CD4-positive, alpha-beta T cell (primary cell): ENCODE results near the gene NPSR1. TPM values are rescaled to one million over a fixed set of nuclear protein-coding genes. Genes with fewer than 3 reads are reported as not detected.

Experiments used
- ATAC-seq: fragments of 200-7000 bp; cut with Tn5 transposase; one replicate; pipeline ENCODE4 v1.10.0; 2022; ENCODE audit warnings: mild to moderate bottlenecking; ENCODE audit not compliant: poor library complexity
- CTCF ChIA-PET: fragments of 350-600 bp; sonication (Branson Sonifier 250); formaldehyde crosslinking; loops from one replicate; lab custom pipeline; 2021; ENCODE audit warnings: antibody characterized with exemption, inconsistent platforms; lab: Charles Lee
- POLR2A ChIA-PET: fragments of 350-600 bp; sonication (Branson Sonifier 250); formaldehyde crosslinking; loops from one replicate; lab custom pipeline; 2021; ENCODE audit warnings: antibody characterized with exemption, inconsistent platforms; lab: Charles Lee
- DNase-seq, 14 experiments: peaks; one replicate each; pipeline ENCODE4 v3.0.0-alpha.2; 2013 to 2020; ENCODE audit warnings: mixed read lengths in 2 of 14
- H3K27ac ChIP-seq, 2 donors: one replicate each; pipeline versions ENCODE4 v1.5.1 to v1.7.0; 2013; ENCODE audit warnings: low read length in 2 of 2, low read depth in 1 of 2, mild to moderate bottlenecking in 1 of 2
- H3K27me3 ChIP-seq, 2 experiments: 1 replicate in 1 of 2; 2 replicates in 1 of 2; pipeline versions ENCODE4 v1.6.1 to v1.7.0; 2013; ENCODE audit warnings: low read length in 2 of 2, control low read depth in 1 of 2, mild to moderate bottlenecking in 1 of 2, moderate library complexity in 1 of 2; ENCODE audit not compliant: insufficient read depth in 2 of 2, control insufficient read depth in 1 of 2
- H3K36me3 ChIP-seq: one replicate; pipeline ENCODE4 v1.6.1; 2013; ENCODE audit warnings: low read length, control low read depth; ENCODE audit not compliant: insufficient read depth
- H3K4me1 ChIP-seq: one replicate; pipeline ENCODE4 v1.6.1; 2013; ENCODE audit warnings: low read length, control low read depth; ENCODE audit not compliant: insufficient read depth
- H3K4me3 ChIP-seq: one replicate; pipeline ENCODE4 v1.5.1; 2013; ENCODE audit warnings: mild to moderate bottlenecking, low read length, moderate library complexity
- H3K9me3 ChIP-seq, 2 experiments: 1 replicate in 1 of 2; 2 replicates in 1 of 2; pipeline versions ENCODE4 v1.6.1 to v1.7.0; 2013; ENCODE audit warnings: low read length in 2 of 2, mild to moderate bottlenecking in 2 of 2, control low read depth in 1 of 2, moderate library complexity in 1 of 2; ENCODE audit not compliant: control insufficient read depth in 1 of 2, insufficient read depth in 1 of 2
- H3K27ac Mint-ChIP-seq: one replicate; pipeline ENCODE4 v1.8.0; 2020; ENCODE audit warnings: mixed read lengths
- H3K27me3 Mint-ChIP-seq: one replicate; pipeline ENCODE4 v1.8.0; 2021; ENCODE audit warnings: mixed read lengths
- H3K36me3 Mint-ChIP-seq: one replicate; pipeline ENCODE4 v1.8.0; 2021; ENCODE audit warnings: low read depth, mixed read lengths
- H3K4me1 Mint-ChIP-seq: one replicate; pipeline ENCODE4 v1.8.0; 2021; ENCODE audit warnings: low read depth, mixed read lengths
- H3K4me3 Mint-ChIP-seq: one replicate; pipeline ENCODE4 v1.8.0; 2020; ENCODE audit warnings: mild to moderate bottlenecking, mixed read lengths
- H3K9me3 Mint-ChIP-seq: one replicate; pipeline ENCODE4 v1.8.0; 2020; ENCODE audit warnings: mixed read lengths
- CTCF ChIP-seq: fragments of 200-600 bp; IDR thresholded peaks from one replicate; pipeline ENCODE4 v1.8.0; 2022; ENCODE audit warnings: antibody characterized with exemption, mild to moderate bottlenecking
- intact Hi-C, 2 experiments: fragments of 100-400 bp; cut with DNase I in 1 of 2; cut with micrococcal nuclease in 1 of 2; formaldehyde crosslinking; loops; one replicate each; pipeline versions ENCODE4 v1.15.1 to v1.9.0; 2023 to 2025; cut with DNase I, micrococcal nuclease
- polyA plus RNA-seq, 2 donors: library from polyadenylated mRNA; unstranded; fragments of 120-200 nt; gene quantifications; one replicate each; pipeline ENCODE4 v1.2.1, GENCODE V29; 2013
- total RNA-seq, 174 experiments: library from RNA in 2 of 174; stranded (reverse) in 2 of 174; gene quantifications; one replicate each; pipeline ENCODE4 v1.2.3 and lab custom pipeline; 2021 to 2026

NPSR1 gene
- total RNA-seq (not detected), total RNA-seq (lab: John Stamatoyannopoulos, UW) (0 reads per million in 172 experiments)
- not detected for polyA plus RNA-seq (2013, experiment 1 of 2)
- not detected for polyA plus RNA-seq (2013, experiment 2 of 2)

- POLR2A ChIA-PET, result no interaction called here
Observed at GRCh38 chr7:34657632-34658268, at the start of gene NPSR1. Gene NPSR1, plus strand, starts transcription at chr7:34658218. Its CDS starts 195 bp downstream, at chr7:34658413.

GRCh38 chr7:34612661-34613060 lies 45.4 kb upstream of the NPSR1 start:
- no peaks in the 10 kb centered on the region for H3K4me1 Mint-ChIP-seq
- no peak overlapping the region for H3K4me3 Mint-ChIP-seq
- intact Hi-C loops, result no loop called here
- no peaks in the 10 kb centered on the region for H3K27me3 Mint-ChIP-seq
- Histone ChIP-seq H3K4me3 (no peak overlapping the region), H3K36me3 (no peaks in the 10 kb centered on the region), H3K27me3 (no peaks in the 10 kb centered on the region), H3K9me3 (no peaks in the 10 kb centered on the region), H3K27ac (no peak overlapping the region), H3K4me1 (no peaks in the 10 kb centered on the region)
- ChIA-PET POLR2A (no interaction called here), CTCF (no interaction called here)
- DNase-seq, result no peak
- peaks cover 2% of the 10 kb centered on the region for H3K9me3 Mint-ChIP-seq
- H3K27ac Mint-ChIP-seq, result no peak overlapping the region
- no peaks in the 10 kb centered on the region for H3K36me3 Mint-ChIP-seq
- no peak for TF ChIP-seq CTCF
- ATAC-seq, result no peak

More at GRCh38 chr7:34657632-34658268, at the start of gene NPSR1:
- intact Hi-C loops, result no loop called here
- Histone ChIP-seq H3K4me1 (no peaks in the 10 kb centered on the region), H3K27ac (no peak within 1 kb of the TSS), H3K9me3 (no peaks in the 10 kb centered on the region), H3K4me3 (no peak within 1 kb of the TSS), H3K36me3 (no peaks in the 10 kb centered on the region), H3K27me3 (no peaks in the 10 kb centered on the region)
- no peak within 1 kb of the TSS for H3K4me3 Mint-ChIP-seq
- ATAC-seq (no peak), DNase-seq (no peak)
- no peak for TF ChIP-seq CTCF
- H3K27me3 Mint-ChIP-seq, result peaks cover 3% of the 10 kb centered on the region
- CTCF ChIA-PET, result no interaction called here
- H3K27ac Mint-ChIP-seq, result no peak within 1 kb of the TSS
- no peaks in the 10 kb centered on the region for H3K36me3 Mint-ChIP-seq
- no peaks in the 10 kb centered on the region for H3K4me1 Mint-ChIP-seq
- no peaks in the 10 kb centered on the region for H3K9me3 Mint-ChIP-seq

- H3K9me3 Mint-ChIP-seq, result no peaks in the 10 kb centered on the region
- no peaks in the 10 kb centered on the region for H3K36me3 Mint-ChIP-seq
- H3K9me3 ChIP-seq, result no peaks in the 10 kb centered on the region
- H3K36me3 ChIP-seq, result no peaks in the 10 kb centered on the region
- no peaks in the 10 kb centered on the region for H3K27me3 Mint-ChIP-seq
- no peak overlapping the region for H3K27ac ChIP-seq
- H3K4me3 Mint-ChIP-seq, result no peak overlapping the region
- no peaks in the 10 kb centered on the region for H3K27me3 ChIP-seq
- ATAC-seq, result no peak
- ChIA-PET CTCF (no interaction called here), POLR2A (no interaction called here)
- no peak for TF ChIP-seq CTCF
- no peak for DNase-seq
- intact Hi-C loops, result no loop called here
- no peaks in the 10 kb centered on the region for H3K4me1 ChIP-seq
- H3K4me3 ChIP-seq, result no peak overlapping the region
- no peaks in the 10 kb centered on the region for H3K4me1 Mint-ChIP-seq
- H3K27ac Mint-ChIP-seq, result no peak overlapping the region
Observed at GRCh38 chr7:34620425-34620824, 37.6 kb upstream of the NPSR1 start.
